Amniotic stem cell (primary cell): ENCODE measurements around the gene EME2.
"Not testable (repeated sequence)": the region's sequence is repeated elsewhere in the genome, so short reads cannot be mapped to it uniquely, and the experiment has no call there.

Experiments used
- DNase-seq: peaks from one replicate; lab custom pipeline; 2025; lab: John Stamatoyannopoulos, UW

The EME2 gene, protein sequence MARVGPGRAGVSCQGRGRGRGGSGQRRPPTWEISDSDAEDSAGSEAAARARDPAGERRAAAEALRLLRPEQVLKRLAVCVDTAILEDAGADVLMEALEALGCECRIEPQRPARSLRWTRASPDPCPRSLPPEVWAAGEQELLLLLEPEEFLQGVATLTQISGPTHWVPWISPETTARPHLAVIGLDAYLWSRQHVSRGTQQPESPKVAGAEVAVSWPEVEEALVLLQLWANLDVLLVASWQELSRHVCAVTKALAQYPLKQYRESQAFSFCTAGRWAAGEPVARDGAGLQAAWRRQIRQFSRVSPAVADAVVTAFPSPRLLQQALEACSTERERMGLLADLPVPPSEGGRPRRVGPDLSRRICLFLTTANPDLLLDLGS

DNA sequence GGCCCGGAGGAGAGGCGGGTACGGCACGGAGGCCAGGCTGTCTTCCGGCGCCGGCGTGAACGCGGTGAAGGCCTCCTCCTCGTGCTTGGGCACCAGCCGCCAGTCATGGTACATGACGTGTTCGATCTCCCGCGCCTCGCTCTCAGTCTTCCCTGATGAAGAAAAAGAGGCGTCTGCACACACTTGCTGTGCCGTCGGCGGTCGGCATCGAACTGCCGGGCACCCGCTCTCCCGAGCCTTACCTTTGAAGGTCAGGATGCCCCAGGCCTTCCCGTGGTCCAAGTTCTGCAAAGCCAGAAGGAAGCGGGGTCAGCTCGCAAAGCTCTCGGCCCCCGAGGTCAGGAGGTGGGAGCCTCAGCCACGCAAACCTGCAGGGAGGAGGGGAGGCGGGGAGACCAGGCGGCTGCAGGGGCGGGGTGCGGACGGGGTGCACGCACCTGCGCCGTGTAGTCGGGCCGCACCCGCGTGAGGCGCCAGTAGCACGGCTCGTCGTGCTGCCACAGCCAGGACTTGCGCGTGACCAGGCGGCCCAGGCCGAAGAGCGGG, at the start of gene EME2:
Gene EME2, plus strand, starts transcription at position 449 of the 546 bp plus-strand sequence. CDS start 418 bp downstream, outside the sequence.
- no peak for DNase-seq

DNA sequence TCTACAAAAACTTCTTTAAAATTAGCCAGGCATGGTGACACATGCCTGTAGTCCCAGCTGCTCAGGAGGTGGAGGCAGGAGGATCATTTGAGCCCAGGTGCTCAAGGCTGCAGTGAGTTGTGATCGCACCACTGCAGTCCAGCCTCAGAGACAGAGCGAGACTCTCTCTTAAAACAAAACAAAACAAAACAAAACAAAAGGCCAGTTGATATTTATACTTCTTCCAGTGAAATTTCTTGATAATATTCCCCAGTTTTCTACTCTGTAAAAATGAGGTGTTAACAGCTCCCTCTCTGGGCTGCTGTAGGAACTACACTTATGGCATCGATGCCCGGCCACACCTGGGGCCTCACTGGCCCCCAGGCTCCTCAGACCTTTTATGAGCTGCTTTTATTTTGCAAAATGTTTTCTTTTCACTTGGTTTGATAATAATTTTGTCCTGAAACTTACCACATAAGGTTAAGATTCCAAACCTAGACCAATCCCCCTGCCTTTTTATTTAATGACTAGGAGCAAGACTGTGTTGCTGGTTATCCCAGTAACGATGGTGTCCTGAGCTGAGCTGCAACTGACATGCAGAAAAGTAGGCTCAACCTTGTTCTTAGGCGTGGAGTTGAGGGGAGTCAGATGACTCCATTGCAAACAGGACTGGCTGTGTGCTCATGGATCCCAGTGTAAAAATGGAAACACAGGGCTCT, 49.0 kb upstream of the EME2 start:
- DNase-seq: no peak

DNA sequence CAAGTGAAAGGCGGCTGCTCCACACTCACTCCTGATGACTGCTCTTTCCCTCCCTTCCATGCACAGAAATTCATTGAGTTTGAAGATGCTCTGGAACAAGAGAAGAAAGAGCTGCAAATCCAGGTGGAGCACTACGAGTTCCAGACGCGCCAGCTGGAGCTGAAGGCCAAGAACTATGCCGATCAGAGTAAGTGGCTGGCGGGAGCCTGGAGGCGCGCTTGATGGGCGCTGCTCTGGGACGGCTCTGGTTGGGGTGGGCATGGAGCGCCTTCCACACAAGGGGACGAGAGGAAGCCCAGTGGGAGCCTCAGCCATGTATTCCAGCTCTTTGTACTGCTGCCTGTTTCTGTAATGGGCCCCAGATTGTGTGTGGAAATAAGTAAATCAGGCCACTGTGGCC, 48.1 kb upstream of the EME2 start:
- no peak for DNase-seq

DNA sequence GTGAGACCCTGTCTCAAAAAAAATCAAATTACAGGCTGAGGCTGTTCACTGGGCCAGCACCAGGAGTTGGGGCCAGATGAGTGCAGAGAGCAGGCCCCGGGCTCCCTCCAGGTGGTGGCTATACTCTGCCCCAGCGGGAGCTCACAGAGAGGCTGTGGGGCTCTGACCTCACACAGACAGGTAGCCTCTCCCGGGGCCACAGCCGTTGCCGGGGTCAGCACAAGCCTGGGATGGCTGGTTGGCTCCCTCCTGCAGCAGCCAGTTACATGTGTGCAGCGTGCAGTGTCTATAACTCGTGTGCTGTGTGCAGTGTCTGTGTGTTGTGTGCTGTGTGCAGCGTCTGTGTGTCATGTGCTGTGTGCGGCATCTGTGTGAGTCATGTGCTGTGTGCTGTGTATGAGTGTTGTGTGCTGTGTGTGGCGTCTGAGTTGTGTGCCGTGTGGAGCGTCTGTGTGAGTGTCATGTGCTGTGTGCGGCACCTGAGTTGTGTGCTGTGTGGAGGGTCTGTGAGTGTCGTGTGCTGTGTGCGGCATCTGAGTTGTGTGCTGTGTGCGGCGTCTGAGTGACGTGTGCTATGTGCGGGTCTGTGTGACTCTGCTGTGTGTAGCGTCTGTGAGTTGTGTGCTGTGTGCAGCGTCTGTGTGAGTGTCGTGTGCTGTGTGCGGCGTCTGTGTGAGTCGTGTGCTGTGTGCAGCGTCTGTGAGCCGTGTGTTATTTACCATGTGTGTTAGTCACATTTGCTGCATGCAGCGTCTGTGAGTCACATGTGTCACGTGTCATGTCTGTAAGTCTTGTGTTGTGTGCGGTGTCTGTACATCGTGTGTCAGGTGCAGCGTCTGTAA, 45.7 kb upstream of the EME2 start:
- DNase-seq: no peak

DNA sequence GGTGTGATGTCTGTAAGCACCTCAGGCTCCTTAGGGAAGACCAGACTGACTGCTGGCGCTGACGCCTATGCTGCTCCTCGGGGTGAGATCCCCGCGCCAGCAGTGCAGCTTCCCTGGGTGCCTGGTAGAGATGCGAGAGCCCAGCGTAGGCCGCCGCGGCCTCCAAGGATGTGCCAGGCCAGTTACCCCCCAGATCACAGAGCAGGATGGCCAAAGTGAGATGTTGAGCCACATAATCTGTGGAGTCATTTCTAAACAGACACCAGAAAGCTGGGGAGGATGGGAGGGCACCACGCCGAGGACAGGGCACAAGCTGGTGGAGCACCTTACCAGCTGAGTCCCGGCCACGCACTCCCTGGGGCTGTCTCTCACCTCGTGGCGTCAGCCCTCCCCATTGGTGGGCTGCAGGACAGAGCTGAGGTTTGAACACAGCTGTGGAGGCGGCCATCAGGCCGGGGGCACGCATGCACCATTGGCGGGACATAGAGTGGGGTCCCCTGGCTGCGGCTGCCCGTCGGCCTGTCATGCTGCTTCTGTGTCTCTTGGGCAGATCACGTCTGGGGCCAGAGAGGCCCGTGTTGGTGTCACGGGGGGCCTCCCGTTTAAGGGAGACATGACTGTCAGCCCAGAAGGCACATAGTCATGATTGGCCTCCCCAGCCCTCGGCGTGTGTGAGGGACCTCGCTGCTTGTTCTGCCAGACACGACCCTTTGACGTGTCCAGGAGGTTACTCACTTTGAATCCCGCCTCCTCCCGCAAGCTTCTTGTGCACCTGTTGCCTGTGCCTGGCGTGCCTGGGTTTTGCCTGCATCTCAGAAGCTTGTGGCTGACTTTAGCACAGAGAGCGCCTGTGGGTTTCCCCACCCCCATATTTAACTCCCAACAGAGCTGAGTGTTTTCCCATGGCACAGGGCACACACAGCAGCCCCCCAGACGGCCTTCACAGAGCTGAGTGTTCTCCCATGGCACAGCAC, 44.7 kb upstream of the EME2 start:
- DNase-seq: no peak

DNA sequence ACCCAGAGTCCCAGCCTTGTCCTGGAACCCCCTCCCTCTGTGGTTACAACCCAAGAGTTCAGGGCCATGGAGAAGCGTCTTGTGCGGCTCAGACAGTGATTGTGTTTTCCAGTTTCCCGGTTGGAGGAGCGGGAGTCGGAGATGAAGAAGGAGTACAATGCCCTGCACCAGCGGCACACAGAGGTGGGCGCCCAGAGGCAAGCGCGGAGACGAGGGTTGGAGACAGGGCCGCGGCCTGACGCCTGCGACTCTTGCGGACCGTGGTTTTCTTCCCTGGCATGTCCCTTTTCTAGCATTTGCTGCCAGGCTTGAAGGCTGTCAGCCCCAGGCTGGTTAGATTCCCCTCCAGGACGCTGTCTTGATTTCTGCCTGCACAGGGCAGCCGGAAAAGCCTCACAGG, 43.6 kb upstream of the EME2 start:
- no peak for DNase-seq

DNA sequence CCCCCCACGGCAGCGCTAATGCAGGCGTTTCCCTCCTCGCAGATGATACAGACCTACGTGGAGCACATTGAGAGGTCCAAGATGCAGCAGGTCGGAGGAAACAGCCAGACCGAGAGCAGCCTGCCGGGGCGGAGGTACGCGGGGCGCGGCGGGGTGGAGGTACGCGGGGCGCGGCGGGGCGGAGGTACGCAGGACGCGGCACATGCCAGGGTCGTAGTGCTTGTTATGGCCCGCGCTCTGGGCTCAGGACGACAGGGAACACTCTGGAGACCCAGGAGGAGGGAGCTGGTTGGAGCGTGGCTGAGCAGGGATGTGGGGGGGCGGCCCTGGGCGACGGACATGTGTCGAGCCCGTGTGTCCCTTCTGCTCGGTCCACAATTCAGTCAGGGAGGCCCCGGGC, 43.2 kb upstream of the EME2 start:
- DNase-seq: no peak

DNA sequence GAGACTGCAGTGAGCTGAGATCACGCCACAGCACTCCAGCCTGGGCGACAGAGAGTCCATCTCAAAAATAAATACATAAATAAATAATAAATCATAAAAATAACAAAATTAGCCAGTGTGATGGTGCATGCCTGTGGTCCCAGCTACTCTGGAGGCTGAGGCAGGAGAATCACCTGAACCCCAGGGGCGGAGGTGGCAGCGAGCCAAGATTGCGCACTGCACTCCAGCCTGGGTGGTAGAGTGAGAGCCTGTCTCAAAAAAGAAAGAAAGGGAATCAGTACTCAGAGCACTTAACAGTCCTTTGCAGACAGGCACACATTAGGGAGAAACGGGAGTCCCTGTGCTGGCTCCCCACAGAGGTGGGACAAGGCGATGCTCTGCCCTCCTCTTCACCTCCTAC, 41.5 kb upstream of the EME2 start:
- DNase-seq: no peak

DNA sequence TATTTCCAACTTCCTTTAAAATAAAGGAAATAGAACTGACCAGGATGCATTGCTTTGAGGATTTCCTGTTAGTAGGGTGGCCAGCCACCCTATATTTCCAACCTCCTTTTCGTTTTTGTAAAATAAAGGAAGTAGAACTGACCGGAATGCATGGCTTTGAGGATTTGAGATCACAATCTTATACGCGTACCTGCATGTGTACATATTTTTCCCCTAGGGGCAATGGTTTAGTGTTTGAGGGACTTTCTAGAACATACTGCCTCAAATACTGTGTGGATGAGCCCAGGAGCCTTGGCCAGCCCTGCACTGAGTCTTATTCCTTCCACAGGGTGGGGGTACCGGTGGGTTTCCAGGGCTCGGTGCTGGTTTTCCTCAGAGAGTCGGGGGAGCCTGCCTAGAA, 41.0 kb upstream of the EME2 start:
- DNase-seq: no peak

DNA sequence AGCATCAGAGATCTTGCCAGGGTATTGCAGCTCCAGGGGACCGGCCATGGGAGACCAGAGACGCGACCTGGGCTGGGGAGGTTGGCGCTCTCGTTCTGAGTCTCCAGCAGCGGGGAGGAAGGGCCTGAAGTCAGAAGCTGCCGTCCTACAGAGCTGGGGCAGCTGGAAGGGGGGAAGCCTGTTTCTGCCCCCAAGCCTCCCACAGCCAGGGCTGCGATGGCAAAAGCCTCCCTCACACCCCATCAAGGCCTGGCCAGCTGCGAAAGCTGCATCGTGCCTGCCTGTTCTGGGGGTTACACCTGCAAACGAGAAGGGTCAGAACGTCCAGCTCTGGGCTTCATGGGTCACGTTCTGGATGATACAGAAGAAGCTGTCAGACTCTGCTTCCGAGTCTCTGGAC, 40.5 kb upstream of the EME2 start:
- no peak for DNase-seq

DNA sequence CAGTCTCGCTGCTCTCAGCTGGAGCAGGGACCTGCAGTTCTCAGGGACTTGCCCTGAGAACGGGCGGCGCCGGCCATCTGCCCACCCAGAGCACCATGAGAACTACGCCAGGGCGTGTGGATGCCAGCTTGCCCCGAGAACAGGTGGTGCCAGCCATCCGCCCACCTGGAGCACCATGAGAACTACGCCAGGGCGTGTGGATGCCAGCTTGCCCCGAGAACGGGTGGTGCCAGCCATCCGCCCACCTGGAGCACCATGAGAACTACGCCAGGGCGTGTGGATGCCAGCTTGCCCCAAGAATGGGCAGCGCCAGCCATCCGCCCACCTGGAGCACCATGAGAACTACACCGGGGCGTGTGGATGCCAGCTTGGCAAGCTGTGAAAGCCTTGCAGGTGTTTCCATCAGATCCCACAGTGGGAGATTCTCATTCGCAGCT, 40.0 kb upstream of the EME2 start:
- not testable (repeated sequence) for DNase-seq

DNA sequence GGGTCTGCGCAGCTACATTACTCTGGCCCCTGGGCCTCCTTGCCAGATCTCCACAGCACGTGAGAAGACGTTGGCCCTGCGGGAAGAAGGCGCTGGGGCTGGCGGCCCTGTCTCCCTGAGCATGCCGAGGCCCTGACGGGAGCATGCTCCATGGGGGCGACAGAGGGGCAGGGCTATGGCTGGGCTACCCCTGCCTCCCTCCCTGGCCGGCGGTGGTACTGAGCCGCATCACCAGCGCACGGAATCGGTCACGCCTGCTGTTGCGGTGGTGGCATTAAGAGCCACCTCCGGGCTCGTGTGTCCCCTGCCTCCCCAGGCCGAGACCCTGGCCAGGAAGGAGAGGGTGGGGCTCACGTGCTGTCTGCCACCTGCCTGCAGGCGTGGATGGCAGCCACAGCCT, 38.5 kb upstream of the EME2 start:
- no peak for DNase-seq

DNA sequence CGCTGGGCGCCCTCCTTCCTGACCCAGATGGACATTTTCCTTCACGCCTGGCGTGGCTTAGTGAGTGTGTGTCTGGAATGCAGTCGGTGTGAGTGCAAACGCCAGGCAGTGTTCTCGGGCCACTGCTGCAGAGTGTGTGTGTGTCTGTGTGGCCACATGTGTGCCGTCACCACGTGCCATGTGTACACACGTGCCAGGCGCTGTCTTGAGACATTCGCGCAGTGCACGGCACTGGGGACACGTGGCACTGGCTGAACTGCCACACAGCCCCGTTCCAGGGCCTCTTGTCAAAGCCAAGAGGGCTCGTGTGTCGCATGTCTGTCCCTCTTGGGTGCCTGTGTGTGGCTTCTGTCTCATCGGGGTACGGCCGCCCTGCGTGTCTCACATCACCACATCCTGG, 37.8 kb upstream of the EME2 start:
- no peak for DNase-seq

DNA sequence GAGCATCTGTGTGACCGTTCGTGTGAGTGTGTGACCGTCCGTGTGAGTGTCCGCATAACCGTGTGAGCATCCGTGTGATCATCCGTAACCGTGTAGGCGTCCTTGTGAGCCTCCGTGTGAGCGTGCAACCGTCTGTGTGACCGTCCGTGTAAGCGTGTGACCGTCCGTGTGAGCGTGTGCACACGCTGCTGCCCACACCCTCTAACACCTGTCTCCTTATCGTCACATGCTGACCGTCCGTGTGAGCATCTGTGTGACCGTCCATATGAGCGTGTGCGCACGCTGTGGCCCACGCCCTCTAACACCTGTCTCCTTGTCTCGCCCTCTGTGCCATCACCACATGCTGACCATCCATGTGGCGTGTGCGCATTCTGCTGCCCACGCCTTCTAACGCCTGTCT, 32.4 kb upstream of the EME2 start:
- DNase-seq: no peak

DNA sequence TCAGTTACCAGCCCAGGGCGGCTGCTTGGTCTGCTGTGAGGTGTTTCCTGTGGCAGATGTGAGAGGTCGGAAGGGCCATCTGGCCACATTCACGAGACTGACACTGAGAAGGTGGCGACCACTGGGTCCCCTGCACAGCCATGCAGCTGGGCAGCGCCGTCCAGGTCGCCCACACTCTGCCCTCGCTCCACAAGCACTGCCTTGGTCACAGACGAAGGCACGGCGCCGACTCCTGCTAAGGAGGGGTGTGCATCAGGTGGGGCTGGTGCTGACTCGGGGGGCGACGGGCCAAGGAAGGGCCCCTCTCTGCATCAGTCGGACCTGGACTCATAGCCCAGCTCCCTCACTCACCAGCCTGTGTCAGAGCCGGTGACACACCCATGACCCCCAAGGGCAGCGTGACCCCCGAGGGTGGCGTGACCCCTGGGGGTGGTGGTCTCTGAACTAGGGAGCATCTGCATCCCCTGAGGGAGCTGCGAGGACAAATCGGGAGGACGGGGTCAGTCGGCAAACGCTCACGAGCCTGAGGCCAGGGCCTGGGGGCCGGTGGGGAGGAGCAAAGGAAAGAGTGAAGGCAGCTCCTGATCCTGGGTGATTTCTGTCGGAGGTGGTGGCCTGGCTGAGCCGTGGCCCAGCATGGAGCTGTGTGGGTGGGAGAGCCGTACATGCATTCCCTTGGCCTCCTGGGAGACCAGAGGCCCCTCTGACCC, 31.7 kb upstream of the EME2 start:
- DNase-seq: no peak

DNA sequence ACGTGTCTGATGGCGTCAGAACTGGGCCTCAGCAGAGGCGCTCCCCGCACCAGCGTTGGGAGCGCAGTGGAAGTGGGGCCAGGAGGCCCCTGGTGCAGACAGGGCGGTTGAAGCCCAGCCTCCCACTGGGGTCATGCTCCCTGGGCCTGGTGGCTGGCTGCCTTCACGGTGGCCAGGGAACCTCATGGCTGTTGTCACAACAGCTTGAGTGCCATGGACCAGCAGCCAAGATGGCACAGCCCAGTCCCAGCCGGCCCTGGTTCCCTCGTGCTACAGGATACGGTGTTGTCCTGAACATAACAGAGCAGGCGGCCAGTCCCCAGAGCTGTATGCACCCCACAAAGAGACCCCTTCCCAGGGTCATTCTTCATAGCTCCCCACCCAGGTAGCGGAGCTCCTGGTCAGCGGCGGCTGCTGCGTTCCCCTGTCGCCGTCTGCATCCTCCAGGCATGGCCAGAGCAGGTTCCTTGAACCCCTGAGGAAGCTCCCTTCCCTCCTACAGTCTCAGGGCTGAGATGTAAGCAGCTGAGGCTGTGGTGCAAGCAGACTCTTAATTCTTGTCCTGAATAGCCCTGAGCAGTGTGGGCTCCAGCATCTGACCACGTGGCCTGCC, 31.0 kb upstream of the EME2 start:
- no peak for DNase-seq

DNA sequence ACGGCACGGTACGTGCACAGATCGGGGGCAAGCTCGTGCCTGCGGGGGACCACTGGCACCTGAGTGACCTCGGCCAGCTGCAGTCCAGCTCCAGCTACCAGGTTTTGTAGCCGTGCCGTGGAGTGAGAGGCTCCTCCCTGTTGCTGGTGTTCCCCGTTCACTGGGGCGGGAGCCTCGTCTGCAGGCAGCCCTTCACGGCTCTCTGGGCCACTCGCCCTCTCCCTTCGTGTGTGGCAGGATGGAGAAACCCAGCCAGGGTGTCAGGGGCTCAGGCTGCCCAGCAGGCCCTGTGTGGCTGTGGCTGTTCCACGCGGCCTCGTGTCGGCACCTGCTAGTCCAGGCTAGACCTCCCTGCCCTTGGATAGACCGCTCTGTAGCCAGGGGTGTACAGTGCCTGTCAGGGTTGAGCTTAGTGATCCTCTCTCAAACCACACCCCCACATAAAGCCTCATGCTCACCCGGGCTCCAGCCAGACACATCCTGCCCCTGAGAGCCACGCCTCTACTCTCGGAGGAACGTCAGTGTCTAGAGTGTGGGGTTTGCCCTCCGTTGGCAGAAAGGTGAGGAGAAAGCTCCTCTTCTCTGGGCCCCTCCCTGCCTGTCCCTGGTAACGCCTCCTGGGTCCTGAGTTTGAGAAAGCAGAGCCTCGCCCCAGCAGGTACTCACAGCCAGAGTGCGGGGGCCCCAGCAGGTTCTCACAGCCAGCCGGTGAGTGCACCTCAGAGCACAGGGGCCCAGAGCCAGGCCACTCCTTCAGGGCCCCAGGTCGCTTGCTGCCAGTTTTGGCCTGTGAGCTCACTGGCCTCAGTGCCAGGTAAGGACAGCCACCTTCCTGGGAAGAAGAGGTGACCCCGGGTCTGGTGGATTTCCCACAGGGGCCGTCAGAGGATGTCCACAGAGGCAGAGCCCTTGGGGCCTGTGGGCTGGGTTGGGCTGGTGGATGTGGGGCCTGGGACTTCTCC, 29.0 kb upstream of the EME2 start:
- DNase-seq: no peak

DNA sequence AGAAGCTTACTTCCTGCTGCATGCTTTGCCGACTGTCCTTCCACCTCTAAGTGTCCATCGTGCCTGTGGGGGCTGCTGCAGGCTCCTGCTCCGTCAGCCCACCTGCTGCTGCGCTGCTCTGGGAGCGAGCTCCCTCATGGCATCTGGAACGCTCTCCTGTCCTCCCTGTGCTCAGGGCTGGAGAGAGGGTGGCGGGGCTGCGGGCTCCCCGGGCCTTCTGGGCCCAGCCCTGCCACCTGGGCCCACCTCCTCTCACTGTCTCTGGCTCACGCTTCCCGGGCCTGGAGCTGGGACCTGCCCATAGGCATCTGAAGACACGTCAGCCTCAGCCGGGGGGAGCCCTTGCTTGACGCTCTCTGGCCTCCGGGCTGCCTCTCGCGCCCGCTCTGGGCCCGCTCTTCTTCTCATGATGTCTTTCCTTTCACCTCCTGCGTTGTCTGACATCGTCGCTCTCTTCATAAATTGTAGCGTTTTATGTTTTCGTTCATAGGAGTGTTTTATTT, 28.2 kb upstream of the EME2 start:
- no peak for DNase-seq
